KG1 (cell line): Measurements from ENCODE around the gene ZNF20.

Experiments
- DNase-seq: peaks from one replicate; lab custom pipeline; 2025; lab: John Stamatoyannopoulos, UW

ZNF20 gene

GRCh38 chr19:12139885-12140544, at the start of gene ZNF20:
TSS of gene ZNF20 (minus strand) at chr19:12140350. CDS start at chr19:12140182, 168 bp downstream.
- DNase-seq, result peak; percentile 56

- no peak for DNase-seq
These were observed 47.5 kb upstream of the ZNF20 start for GRCh38 chr19:12187625-12188024.

GRCh38 chr19:12180377-12180776, 40.2 kb upstream of the ZNF20 start:
- DNase-seq, result no peak

DNA sequence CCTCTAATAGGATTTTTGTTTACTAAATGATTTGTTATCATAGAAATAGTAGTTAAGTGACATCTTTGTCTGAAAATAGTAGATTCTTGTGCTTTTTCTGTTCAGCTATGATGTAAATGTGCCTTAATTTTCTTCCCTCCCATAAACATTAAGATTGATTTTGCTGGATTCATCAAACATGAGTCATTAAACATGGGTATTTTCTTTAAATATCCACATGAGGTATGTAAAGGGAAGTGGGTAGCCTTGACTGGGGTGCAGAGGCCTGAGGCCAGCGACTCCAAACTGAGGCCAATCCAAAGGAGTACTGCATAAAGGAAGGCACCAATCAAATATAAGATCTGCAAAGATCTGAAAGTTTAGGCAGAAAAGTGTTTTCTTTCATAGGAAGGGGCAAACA, 26.5 kb upstream of the ZNF20 start:
- DNase-seq, result no peak

DNA sequence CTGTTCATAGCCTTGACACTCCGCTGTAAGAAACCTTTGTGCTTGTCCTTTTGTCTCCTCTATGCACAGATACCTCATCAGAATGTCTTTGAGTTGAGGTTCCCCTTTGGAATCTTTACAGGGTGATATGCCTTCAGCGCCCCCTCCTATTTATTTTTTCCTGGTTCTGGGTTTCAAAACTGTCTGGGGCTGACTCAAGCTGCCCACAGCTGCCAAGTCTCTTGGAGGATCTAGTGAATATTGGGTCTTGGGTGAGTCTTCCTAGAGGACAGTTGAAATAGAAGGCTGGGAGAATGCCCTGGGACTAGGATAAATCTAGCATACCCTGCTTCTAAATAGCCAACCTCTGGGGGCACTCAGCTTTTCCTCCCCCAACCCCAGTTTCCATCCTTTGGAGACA, 23.7 kb upstream of the ZNF20 start:
- DNase-seq, result no peak

GRCh38 chr19:12162882-12163806, 23.0 kb upstream of the ZNF20 start, which contains the start of gene ZNF136:
TSS of gene ZNF136 (plus strand) at chr19:12163096. CDS start at chr19:12163204, 108 bp downstream.
- peak; percentile 93 for DNase-seq

DNA sequence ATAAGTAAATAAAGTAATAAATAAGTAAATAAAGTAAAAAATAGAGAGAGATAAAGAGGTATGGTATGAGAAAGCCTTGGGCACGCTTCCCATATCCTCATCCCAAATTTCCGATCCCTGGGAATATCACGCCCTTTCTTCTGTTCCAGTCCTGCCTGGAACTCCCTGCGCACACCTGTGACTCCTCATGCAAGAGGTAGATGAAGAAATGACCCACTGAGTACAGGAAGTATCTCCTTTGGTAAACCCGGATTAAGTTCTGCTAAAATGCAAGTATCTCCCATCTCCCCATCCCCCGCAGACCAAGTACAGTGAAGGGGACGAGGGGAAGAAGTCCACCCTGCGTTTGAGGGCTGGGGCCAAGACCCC, 22.3 kb upstream of the ZNF20 start:
- DNase-seq, result no peak

- DNase-seq, result no peak
These were observed 19.7 kb upstream of the ZNF20 start for GRCh38 chr19:12159773-12160414.

DNA sequence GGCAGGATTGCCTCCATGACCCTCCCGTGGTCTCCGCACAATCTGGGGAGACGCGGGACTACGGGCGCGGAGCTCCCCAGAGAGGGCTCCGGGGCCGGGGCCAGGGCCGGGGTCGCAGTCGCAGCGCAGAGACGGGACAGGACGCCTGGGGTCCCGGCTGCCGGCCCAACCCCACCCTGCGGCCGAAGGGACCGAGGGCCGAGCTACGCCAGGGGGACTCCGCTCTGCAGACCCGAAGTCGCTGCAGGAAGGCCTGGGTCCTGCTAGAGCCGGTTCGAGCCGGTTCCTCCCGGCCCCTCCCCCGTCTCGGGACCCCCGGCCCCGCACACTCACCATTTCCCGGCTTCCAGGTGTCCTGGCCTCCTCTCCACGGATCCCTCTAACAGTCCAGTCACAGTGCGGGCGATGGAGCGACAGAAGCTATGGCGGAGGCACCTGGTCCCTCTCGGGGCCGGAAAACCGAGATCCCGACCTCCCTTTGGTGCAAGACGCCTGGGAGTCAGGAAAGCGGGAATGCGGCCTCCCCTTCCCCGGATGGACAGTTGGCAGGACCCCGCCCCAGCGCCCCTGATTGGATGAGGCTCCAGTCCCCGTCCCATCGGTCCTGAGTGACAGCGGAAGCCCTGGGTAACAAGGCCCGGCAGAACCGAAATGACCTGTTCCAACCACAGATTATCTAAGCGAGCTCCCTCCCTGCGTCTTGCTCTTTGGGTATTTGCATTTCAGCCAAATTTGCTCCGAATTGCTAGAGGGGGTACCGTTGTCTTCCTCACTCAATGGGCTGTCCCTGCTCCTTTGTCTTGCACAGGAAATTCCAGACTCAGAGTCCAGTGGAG, 16.3 kb upstream of the ZNF20 start, which contains the start of gene ZNF625:
Gene ZNF625 (minus strand): TSS at position 512 of the 836 bp plus-strand sequence. CDS start 176 bp downstream, at position 336.
- DNase-seq, result peak; percentile 43

- no peak for DNase-seq
These were observed 15.2 kb upstream of the ZNF20 start for GRCh38 chr19:12155324-12155860.

DNA sequence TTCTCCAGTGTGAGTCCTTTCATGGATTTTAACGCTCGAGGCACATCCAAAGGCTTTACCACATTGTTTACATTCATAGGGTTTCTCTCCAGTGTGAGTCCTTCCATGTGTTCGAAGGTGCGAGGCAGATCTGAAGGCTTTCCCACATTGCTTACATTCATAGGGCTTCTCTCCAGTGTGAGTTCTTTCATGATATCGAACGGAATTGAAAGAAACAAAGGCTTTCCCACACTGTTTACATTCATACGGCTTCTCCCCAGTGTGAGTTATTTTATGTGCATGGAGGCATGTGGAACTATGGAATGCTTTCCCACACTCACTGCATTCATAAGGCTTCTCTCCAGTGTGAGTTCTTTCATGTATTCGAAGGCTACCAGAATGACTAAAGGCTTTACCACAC, 5.2 kb upstream of the ZNF20 start:
- no peak for DNase-seq

GRCh38 chr19:12141405-12141736, 1.2 kb upstream of the ZNF20 start:
- no peak for DNase-seq

GRCh38 chr19:12140545-12141404, 625 bp upstream of the ZNF20 start:
- DNase-seq, result peak; percentile 67

GRCh38 chr19:12139269-12139668, 881 bp downstream of the ZNF20 start:
- DNase-seq, result no peak

GRCh38 chr19:12137221-12137940, 2.8 kb downstream of the ZNF20 start:
- DNase-seq, result peak; percentile 42

DNA sequence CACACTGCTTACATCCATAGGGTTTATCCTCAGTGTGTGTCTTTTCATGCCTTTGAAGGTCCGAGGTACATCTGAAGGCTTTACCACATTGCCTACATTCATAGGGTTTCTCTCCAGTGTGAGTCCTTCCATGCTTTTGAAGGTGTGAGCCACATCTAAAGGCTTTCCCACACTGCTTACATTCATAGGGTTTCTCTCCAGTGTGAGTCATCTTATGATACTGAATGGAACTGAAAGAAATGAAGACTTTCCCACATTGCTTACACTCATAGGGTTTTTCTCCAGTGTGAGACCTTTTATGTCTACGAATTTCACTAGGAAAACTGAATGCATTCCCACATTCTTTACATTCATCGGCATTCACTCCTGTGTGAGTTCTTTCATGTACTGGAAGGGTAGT, 7.1 kb downstream of the ZNF20 start:
- no peak for DNase-seq

DNA sequence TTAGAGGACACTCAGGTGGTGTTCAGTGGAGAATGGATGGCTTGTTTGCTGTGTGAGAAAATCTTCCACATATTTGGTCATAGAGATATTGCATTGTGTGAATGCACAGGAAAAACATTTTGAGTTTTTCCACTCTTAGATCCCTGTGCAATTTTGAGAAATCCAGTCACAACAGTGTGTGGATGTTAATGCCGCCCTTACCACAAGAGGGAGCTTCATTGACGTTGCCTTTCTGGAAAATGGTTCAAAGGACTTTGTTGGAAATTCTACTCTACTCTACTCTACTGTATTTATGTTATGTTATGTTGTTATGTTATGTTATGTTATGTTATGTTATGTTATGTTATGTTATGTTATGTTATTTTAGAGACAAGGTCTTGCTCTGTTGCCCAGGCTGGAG, 13.4 kb downstream of the ZNF20 start:
- no peak for DNase-seq

DNA sequence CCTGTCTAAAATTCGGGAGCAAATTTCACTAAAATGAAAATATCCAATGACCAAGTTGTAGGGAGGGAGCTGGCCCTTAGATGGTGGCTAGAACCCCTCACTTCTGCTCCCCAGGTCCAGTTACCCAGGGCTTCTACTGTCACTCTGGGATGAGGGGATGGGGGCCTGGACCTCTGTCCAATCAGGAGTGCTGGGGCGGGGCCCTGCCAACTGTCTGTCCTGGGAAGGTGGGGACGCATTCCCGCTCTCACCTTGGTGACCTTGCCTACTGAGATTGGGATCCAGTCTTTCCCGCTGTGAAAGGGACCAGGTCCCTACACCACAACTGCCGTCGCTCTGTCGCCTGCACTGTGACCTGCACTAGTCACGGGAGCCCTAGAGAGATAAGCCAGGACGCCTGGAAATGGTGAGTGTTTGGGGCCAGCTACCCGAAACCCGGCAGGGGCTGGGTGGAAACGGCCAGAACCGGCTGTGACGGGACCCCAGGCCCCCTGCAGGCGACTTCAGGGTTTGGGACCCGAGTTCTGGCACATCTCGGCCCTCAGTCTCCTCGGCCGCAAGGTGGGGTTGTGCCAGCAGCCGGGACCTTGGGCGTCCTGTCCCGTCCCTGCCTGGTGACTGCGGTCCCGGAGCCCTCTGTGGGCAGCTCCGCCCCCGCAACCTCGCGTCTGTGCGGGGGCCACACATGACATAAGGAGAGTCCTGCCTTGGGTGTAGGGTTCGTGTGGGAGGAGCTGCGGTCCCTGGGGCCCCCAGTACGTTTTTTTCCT, 22.8 kb downstream of the ZNF20 start:
- DNase-seq, result no peak

DNA sequence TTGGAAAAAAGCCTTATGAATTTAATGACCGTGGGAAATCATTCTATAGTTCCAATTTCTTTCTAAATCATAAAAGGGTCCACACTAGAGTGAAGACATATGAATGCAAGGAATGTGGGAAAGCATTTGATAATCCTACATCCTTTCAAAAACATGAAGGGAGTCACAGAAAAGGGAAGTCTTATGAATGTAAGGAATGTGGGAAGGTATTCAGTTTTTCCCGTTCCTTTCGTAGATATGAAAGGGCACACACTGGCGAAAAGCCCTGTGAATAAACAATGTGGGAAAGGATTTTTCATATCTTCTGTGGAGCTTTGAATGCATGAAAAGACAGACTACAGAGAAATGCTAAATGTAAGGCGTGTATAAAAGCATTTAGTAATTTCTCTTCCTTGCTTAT, 27.0 kb downstream of the ZNF20 start:
- no peak for DNase-seq
